ENCODE measurements around the gene SLC35F1. TPM values are rescaled to one million over a fixed set of nuclear protein-coding genes. Genes with fewer than 3 reads are reported as not detected.

The SLC35F1 gene
- total RNA-seq, 1 experiment from 2014 or later = 4.3 TPM

- Histone ChIP-seq H3T11ph (ENCODE audit: low read length) (no peak overlapping the region), H2BK12ac (ENCODE audit: insufficient read length, low read depth, low read length) (no peak overlapping the region), H3K14ac (ENCODE audit: insufficient read depth, low read length) (no peak overlapping the region), H3K23ac (ENCODE audit: insufficient read length, low read depth, low read length) (no peak overlapping the region), H3K23me2 (ENCODE audit: insufficient read length, low read depth, low read length, poor library complexity, severe bottlenecking) (no peaks in the 10 kb centered on the region), H3K4ac (ENCODE audit: low read depth, low read length) (no peak overlapping the region), H3K56ac (ENCODE audit: insufficient read length, low read depth, low read length) (no peak overlapping the region), H2BK120ac (ENCODE audit: low read depth, low read length, poor library complexity, severe bottlenecking) (no peak overlapping the region), H2BK5ac (ENCODE audit: insufficient read length, low read length) (no peak overlapping the region), H4K8ac (replicated peaks; ENCODE audit: insufficient read length, low read depth, low read length) (no peak overlapping the region), H3K18ac (ENCODE audit: insufficient read length, low read depth, low read length) (no peak overlapping the region), H3K79me2 (ENCODE audit: insufficient read depth, low read length) (no peaks in the 10 kb centered on the region), H3K27me3 (ENCODE audit: insufficient read depth, low read length) (no peaks in the 10 kb centered on the region), H4K20me1 (ENCODE audit: control insufficient read depth, insufficient read depth, insufficient read length) (no peaks in the 10 kb centered on the region), H3K79me1 (ENCODE audit: insufficient read depth, low read depth, low read length, poor library complexity, severe bottlenecking) (no peaks in the 10 kb centered on the region), H3K4me2 (ENCODE audit: insufficient read depth, insufficient read length, low read length) (no peak overlapping the region), H4K5ac (ENCODE audit: insufficient read length, low read depth, low read length) (no peak overlapping the region), H3K4me1 (ENCODE audit: insufficient read depth, low read length) (no peaks in the 10 kb centered on the region), H2BK15ac (ENCODE audit: low read depth, low read length) (no peak overlapping the region), H3K9ac (ENCODE audit: extremely low read depth, insufficient read length, low read length) (no peak overlapping the region), H2AFZ (ENCODE audit: low read length) (no peak overlapping the region), H4K91ac (ENCODE audit: insufficient read length, low read depth, low read length) (no peak overlapping the region), H3K9me3 (ENCODE audit: control insufficient read depth, low read depth, low read length) (no peaks in the 10 kb centered on the region), H2AK5ac (ENCODE audit: insufficient read length, low read length) (no peak overlapping the region), H2BK20ac (ENCODE audit: low read depth, low read length, poor library complexity, severe bottlenecking) (no peak overlapping the region), H3K27ac (ENCODE audit: insufficient read length, low read depth, low read length) (no peak overlapping the region)
- no peak overlapping the region for H3K4me3 Mint-ChIP-seq
- no peaks in the 10 kb centered on the region for H3K9me3 Mint-ChIP-seq
- H3K27ac Mint-ChIP-seq = no peak overlapping the region; a peak in 2 of 7 replicates
- no peaks in the 10 kb centered on the region for H3K27me3 Mint-ChIP-seq (ENCODE audit: low read depth)
- peaks cover 6 to 10% of the 10 kb centered on the region in 2 experiments; a peak in 3 of 4 replicates for H3K4me1 Mint-ChIP-seq
- no peaks in the 10 kb centered on the region; a peak in 1 of 7 replicates for H3K36me3 Mint-ChIP-seq (ENCODE audit: insufficient read depth in 1 of 3, low read depth in 3 of 3)
- no peak for TF ChIP-seq CTCF (conservative IDR thresholded peaks at IDR 0.05)
- no peak for DNase-seq
- WGBS (ENCODE audit: extremely low coverage, insufficient read length, low lambda C conversion rate) = no CpG with 5 or more reads among the region's 1 CpG
Measured at GRCh38 chr6:118161343-118161742, 254.3 kb downstream of the SLC35F1 start.
